Thymus (tissue), 11 donors: ENCODE measurements around the gene CLDN5. TPM values are rescaled to one million over a fixed set of nuclear protein-coding genes. Genes with fewer than 3 reads are reported as not detected.

Experiments
- DNase-seq, 9 donors: peaks; one replicate each; pipeline ENCODE4 v3.0.0-alpha.2; 2013; ENCODE audit warnings: low spot score in 9 of 9, low read depth in 6 of 9, missing footprints in 1 of 9
- H3K27ac ChIP-seq, 2 donors: one replicate each; pipeline ENCODE4 v1.5.1; 2013; ENCODE audit warnings: control low read depth in 1 of 2, low read depth in 1 of 2, low read length in 1 of 2, mild to moderate bottlenecking in 1 of 2, moderate library complexity in 1 of 2
- H3K27me3 ChIP-seq, 2 donors: one replicate each; pipeline ENCODE4 v1.5.1; 2013; ENCODE audit warnings: low read length in 1 of 2; ENCODE audit not compliant: control insufficient read depth in 2 of 2, insufficient read depth in 1 of 2
- H3K36me3 ChIP-seq, 2 donors: one replicate each; pipeline ENCODE4 v1.5.1; 2013; ENCODE audit warnings: low read length in 1 of 2, mild to moderate bottlenecking in 1 of 2, moderate library complexity in 1 of 2; ENCODE audit not compliant: control insufficient read depth in 2 of 2, insufficient read depth in 2 of 2
- H3K4me1 ChIP-seq, 2 donors: one replicate each; pipeline ENCODE4 v1.5.1; 2013; ENCODE audit warnings: low read length in 2 of 2; ENCODE audit not compliant: control insufficient read depth in 2 of 2, insufficient read depth in 2 of 2
- H3K4me3 ChIP-seq, 2 donors: one replicate each; pipeline ENCODE4 v1.5.1; 2013; ENCODE audit warnings: low read length in 2 of 2, control low read depth in 1 of 2, mild to moderate bottlenecking in 1 of 2
- H3K9me3 ChIP-seq, 2 donors: one replicate each; pipeline ENCODE4 v1.5.1; 2013; ENCODE audit warnings: low read length in 1 of 2, mild to moderate bottlenecking in 1 of 2; ENCODE audit not compliant: control insufficient read depth in 2 of 2, insufficient read depth in 1 of 2
- WGBS: extraction: QIAGEN DNeasy Blood & Tissue Kit; methylation state at CpG from one replicate; pipeline ENCODE4 v1.1.7; 2013; 5-methylcytosine and 5-hydroxymethylcytosine counted together
- polyA plus RNA-seq: library from polyadenylated mRNA; stranded (reverse); fragments of 200-250 nt; gene quantifications from one replicate; pipeline ENCODE4 v1.2.3, GENCODE V29; 2013
- total RNA-seq: library from RNA; stranded (reverse); fragments of 120-200 nt; gene quantifications from one replicate; pipeline ENCODE4 v1.2.4, GENCODE V29; 2013
- donor health status: healthy.

Gene CLDN5
- total and polyA plus RNA-seq, 2 donors = 8.9 to 112 TPM

DNA sequence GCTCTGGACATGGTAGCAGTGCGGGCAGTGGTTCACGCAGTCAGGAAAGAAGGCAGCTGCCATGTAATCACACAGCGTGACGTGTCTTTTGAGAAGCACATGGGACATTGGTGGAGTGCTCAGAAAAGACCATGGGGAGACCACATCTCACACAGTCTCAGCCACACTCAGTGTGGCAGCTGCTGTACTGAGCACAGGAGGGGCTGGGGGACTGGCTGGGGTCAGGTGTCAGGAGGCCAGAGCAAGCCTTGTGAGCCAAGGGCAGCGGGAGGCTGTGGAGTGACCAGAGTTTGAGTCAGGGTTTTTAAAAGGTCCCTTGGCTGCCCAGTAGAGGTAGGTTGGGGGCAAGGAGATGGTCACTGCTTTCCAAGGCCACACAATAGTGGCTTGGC is 18.5 kb downstream of the CLDN5 start:
- WGBS = 59% methylated on average over 5 of the region's 5 CpGs
- Histone ChIP-seq H3K9me3 (no peaks in the 10 kb centered on the region), H3K27me3 (no peaks in the 10 kb centered on the region), H3K27ac (no peak overlapping the region), H3K36me3 (peaks cover 28 to 31% of the 10 kb centered on the region in 2 donors), H3K4me3 (no peak overlapping the region), H3K4me1 (peaks cover 3 to 11% of the 10 kb centered on the region in 2 donors)
- no peak for DNase-seq

DNA sequence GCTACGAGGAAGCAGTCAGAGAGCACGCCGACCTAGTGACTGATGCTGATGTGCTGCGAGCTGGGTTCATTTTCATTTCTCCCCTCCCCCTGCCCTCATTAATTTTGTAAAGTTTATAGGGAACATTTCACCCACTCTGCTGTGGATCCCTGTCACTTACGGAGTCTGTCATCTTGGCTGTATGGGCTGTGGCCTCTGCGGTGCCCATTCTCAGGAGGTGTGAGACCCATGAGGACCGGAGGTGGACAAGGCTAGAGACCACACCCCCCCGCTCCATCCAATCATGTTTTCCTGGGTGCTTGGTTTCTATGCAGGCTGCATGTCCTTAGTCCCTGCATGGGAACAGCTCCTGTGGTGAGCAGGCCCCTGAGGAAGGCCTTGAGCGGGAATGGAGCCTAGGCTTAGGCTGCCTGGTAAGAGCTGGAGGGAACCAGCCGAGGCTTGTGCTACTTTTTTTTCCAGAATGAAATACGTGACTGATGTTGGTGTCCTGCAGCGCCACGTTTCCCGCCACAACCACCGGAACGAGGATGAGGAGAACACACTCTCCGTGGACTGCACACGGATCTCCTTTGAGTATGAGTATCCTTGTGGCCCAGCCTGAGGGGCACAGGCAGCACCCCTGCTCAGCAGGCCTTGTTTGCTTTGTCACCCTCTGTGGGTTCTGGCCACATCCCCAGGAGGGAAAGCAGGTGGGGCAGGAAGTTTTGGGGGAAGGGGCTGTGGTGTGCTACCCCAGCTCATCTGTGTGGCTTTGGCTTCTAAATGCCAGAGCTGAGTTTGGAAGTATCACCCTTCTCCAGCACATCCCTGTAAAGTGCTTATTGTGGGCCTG is 19.1 kb downstream of the CLDN5 start:
- Histone ChIP-seq H3K4me3 (no peak overlapping the region), H3K27ac (no peak overlapping the region), H3K4me1 (peaks cover 3 to 11% of the 10 kb centered on the region in 2 donors), H3K36me3 (peaks cover 25 to 32% of the 10 kb centered on the region in 2 donors), H3K27me3 (no peaks in the 10 kb centered on the region), H3K9me3 (no peaks in the 10 kb centered on the region)
- DNase-seq = peak in 2 of 9 donors; percentile 8 to 26
- WGBS = 56% methylated on average over 18 of the region's 18 CpGs

DNA sequence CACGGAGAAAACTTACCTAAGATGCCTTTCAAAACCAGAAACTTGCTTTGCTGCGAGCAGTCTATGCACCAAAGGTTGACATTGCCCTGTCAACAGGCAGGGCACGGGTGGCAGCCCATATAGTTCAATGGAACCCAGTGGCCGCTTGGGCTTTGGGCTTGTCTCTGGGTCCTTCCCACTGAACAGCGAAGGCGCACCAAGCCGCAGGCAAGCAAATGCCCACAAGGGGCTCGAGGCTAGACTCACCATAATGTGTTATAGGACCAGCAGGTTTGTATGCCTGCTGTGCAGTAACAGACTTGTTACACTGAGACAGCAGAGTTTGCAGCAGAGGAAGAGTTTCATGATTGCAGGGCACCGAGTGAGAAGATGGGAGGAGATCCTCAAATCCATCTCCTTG is 20.3 kb downstream of the CLDN5 start:
- no peak for DNase-seq
- Histone ChIP-seq H3K9me3 (no peaks in the 10 kb centered on the region), H3K4me3 (no peak overlapping the region), H3K27me3 (no peaks in the 10 kb centered on the region), H3K36me3 (peaks cover 33% of the 10 kb centered on the region in 2 donors), H3K27ac (no peak overlapping the region), H3K4me1 (peaks cover 3 to 11% of the 10 kb centered on the region in 2 donors)
- 98% methylated on average over 9 of the region's 9 CpGs for WGBS

DNA sequence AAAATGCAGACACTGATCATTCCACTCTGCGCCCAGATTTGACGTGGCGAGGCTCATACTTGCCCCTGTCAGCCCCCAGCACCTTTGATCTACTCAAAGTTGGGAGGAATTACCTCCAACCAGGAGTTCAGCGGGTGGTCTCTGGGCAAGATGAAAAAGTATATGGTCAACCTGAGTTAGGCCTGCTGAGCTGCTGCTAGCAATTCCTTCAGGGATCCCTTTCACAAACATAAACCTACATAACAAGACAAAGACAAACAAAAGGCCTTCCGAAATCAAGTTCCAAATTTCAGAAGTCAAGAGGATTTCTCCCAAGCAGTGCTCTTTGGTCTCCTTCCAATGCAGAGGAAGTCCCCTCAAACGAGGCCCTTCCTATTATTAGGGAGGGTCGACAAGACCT is 20.8 kb downstream of the CLDN5 start:
- no peak for DNase-seq
- no peaks in the 10 kb centered on the region for H3K9me3 ChIP-seq

DNA sequence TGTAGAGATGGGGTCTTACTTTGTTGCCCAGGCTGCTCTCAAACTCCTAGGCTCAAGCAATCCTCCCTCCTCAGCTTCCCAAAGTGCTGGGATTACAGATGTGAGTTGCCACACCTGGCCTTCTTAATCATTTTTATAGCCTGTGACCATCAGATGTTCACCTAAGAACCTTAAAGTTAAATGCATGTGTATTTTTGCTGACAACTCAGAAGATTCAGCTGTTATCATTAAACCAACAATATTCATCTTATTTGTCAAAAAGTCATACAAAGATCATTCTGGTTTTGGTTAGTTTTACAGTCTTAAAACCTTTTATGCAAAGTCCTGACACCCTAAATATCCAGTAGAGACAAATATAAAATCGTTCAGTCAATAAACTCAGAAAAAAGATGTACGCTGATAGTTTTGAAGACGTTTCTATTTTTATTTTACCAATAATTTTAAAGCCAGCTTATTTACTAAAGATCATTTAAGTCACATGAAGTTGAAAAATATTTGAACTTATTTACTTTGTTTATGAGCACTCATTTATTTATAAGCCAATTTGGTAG is 22.2 kb downstream of the CLDN5 start:
- Histone ChIP-seq H3K9me3 (no peaks in the 10 kb centered on the region), H3K4me1 (peaks cover 3 to 11% of the 10 kb centered on the region in 2 donors), H3K36me3 (peaks cover 31 to 33% of the 10 kb centered on the region in 2 donors), H3K27me3 (no peaks in the 10 kb centered on the region), H3K27ac (no peak overlapping the region), H3K4me3 (no peak overlapping the region)
- WGBS = 99% methylated on average over 3 of the region's 3 CpGs
- no peak for DNase-seq

More for the DNA sequence above, 20.8 kb downstream of the CLDN5 start:
- Histone ChIP-seq H3K27me3 (no peaks in the 10 kb centered on the region), H3K36me3 (peaks cover 32 to 33% of the 10 kb centered on the region in 2 donors), H3K4me3 (no peak overlapping the region), H3K4me1 (peaks cover 3 to 11% of the 10 kb centered on the region in 2 donors), H3K27ac (no peak overlapping the region)
- WGBS = 87% methylated on average over 7 of the region's 7 CpGs

DNA sequence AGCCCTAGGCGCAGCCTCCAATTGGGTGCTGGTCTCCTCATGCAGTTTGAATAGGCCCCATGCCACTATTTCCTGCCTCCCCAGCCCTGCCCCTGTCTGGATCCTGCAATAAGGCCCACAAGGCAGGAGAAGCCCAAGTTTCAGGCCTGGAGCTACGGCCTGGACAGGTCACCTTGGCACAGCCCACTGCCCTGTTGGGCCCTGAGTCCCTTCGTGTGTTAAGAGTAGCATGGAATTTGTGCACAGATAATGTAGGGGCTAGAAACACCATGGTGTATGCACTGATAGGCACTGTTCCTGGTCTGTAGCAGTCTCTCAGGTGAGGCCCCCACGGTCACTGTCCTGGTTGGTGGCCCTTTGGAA is 24.3 kb downstream of the CLDN5 start:
- H3K4me3 ChIP-seq = no peak overlapping the region
- peaks cover 0 to under 1% of the 10 kb centered on the region in 2 donors for H3K4me1 ChIP-seq
- DNase-seq = no peak
- 98% methylated on average over 4 of the region's 4 CpGs for WGBS
- H3K36me3 ChIP-seq = peaks cover 27 to 34% of the 10 kb centered on the region in 2 donors
- no peaks in the 10 kb centered on the region for H3K27me3 ChIP-seq
- no peak overlapping the region for H3K27ac ChIP-seq
- no peaks in the 10 kb centered on the region for H3K9me3 ChIP-seq

DNA sequence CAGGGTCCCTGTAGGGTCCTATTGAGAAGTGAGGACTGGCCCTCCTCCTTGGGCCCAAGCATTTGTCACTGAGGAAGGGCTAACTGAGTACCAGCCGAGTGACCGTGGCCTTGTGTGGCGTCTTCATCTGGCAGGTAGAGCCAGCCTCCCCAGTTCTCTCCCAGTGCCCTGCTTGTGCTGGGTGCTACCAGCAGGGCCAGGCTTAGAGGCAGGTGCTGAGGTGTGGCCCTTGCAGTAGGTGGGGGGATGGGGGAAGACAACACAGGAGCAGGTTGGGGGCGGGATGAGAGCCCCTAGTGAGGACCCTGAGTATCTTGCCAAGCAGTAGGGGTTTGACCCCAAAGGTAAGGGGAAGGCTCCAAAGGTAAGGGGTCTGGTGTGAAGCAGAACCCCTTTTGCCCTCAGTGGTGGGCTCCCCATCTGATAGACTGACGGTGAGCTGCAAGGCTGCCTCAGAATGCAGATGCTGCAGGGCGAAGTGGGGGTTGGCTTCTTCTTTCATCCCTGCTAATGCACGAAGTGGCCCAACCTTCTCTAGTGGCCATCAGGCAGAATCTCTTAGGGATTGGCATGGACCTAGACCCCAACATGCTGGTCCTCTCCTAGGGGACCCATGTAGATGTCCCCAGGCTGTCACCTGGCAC is 24.9 kb downstream of the CLDN5 start:
- DNase-seq = no peak
- no peak overlapping the region for H3K27ac ChIP-seq
- WGBS = over 99% methylated on average over 7 of the region's 7 CpGs
- peaks cover 31 to 39% of the 10 kb centered on the region in 2 donors for H3K36me3 ChIP-seq
- no peak overlapping the region for H3K4me3 ChIP-seq
- H3K9me3 ChIP-seq = no peaks in the 10 kb centered on the region
- H3K27me3 ChIP-seq = no peaks in the 10 kb centered on the region
- no peaks in the 10 kb centered on the region for H3K4me1 ChIP-seq

DNA sequence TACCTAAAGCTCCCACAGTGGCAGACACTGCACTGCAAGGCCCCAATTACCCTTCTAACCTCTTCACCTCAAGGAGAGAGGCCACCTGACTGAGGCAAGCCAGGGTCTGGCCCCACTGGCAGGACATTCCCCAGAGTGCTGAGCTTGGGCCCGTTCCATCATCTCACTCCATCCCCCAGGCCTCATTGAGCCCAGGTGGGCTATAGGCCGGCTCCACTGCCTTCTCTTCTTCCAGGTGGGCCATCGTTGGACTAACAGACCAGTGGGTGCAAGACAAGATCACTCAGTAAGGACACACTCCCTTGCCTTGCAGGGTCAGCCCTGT is 25.4 kb downstream of the CLDN5 start:
- H3K27me3 ChIP-seq = no peaks in the 10 kb centered on the region
- no peaks in the 10 kb centered on the region for H3K9me3 ChIP-seq
- no peak for DNase-seq
- over 99% methylated on average over 3 of the region's 3 CpGs for WGBS
- H3K4me1 ChIP-seq = no peaks in the 10 kb centered on the region
- H3K36me3 ChIP-seq = peaks cover 37 to 44% of the 10 kb centered on the region in 2 donors
- H3K4me3 ChIP-seq = no peak overlapping the region
- no peak overlapping the region for H3K27ac ChIP-seq

DNA sequence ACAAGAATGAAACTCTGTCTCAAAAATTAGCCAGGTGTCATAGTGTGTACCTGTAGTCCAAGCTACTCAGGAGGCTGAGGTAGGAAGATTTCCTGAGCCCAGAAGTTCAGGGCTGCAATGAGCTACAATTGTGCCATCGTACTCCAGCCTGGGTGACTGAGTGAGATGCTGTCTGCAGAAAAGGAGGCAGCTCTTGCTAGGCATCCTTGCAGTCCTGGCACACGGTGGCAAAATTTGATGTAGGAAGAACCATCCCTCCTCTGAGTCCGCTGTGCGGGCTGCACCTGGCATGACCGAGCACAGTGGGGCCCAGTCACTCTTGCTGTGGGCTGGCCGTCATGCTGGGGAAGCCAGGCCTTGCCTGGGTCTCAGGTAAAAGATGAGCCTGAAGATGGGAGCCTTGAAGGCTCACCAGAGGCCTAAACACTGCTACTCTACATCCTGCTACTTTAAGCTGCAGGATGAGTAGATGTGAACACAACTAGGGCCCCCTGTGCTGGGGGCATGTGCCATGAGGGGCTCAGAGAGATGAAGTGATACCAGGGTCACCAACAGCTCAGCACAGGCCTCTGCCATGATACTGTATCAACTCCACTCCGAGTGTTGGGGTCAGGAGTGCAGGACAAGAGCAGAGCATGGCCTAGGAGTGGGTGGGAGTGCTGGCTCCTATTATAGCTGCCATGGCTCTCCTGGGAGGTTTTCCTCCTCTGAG is 25.9 kb downstream of the CLDN5 start:
- Histone ChIP-seq H3K9me3 (no peaks in the 10 kb centered on the region), H3K27ac (no peak overlapping the region), H3K4me1 (no peaks in the 10 kb centered on the region), H3K36me3 (peaks cover 39 to 41% of the 10 kb centered on the region in 2 donors), H3K4me3 (no peak overlapping the region), H3K27me3 (no peaks in the 10 kb centered on the region)
- DNase-seq = no peak
- WGBS = 97% methylated on average over 7 of the region's 7 CpGs
